MCF 10A (cell line): ENCODE data around the gene TBCK. TPM values are rescaled to one million over a fixed set of nuclear protein-coding genes. Genes with fewer than 3 reads are reported as not detected.

ENCODE experiments used
- BruUV-seq: library from RNA; stranded (reverse); fragments of 400-500 nt; replicated peaks from 2 replicates; lab custom pipeline; 2021; lab: Mats Ljungman, UMichigan
- CTCF ChIA-PET: fragments of 300-600 bp; sonication (Branson Sonifier 250); formaldehyde crosslinking; extraction: SDS; loops from one replicate; lab custom pipeline; 2021; ENCODE audit warnings: antibody characterized with exemption, inconsistent platforms; lab: Yijun Ruan, JAX
- POLR2A ChIA-PET: fragments of 300-600, 350-650 bp; sonication (Branson Sonifier 250); formaldehyde crosslinking; extraction: SDS; loops from one replicate; lab custom pipeline; 2020; ENCODE audit warnings: antibody characterized with exemption, inconsistent platforms; lab: Yijun Ruan, JAX
- DNase-seq: peaks from one replicate; pipeline ENCODE4 v3.0.0-alpha.2; 2018; ENCODE audit not compliant: unreplicated experiment
- H3K27ac Mint-ChIP-seq: one replicate; pipeline ENCODE4 v1.8.0; 2022; ENCODE audit warnings: mild to moderate bottlenecking, low read depth, mixed read lengths; ENCODE audit not compliant: unreplicated experiment
- H3K27me3 Mint-ChIP-seq: one replicate; pipeline ENCODE4 v1.8.0; 2022; ENCODE audit warnings: mixed read lengths; ENCODE audit not compliant: insufficient read depth, unreplicated experiment
- H3K36me3 Mint-ChIP-seq: one replicate; pipeline ENCODE4 v1.8.0; 2022; ENCODE audit warnings: mild to moderate bottlenecking, moderate library complexity, mixed read lengths; ENCODE audit not compliant: insufficient read depth, unreplicated experiment
- H3K4me1 Mint-ChIP-seq: one replicate; pipeline ENCODE4 v1.8.0; 2022; ENCODE audit warnings: mixed read lengths; ENCODE audit not compliant: insufficient read depth, unreplicated experiment
- H3K4me3 Mint-ChIP-seq: one replicate; pipeline ENCODE4 v1.8.0; 2022; ENCODE audit warnings: mild to moderate bottlenecking, moderate library complexity, mixed read lengths; ENCODE audit not compliant: unreplicated experiment
- H3K9me3 Mint-ChIP-seq: one replicate; pipeline ENCODE4 v1.8.0; 2022; ENCODE audit warnings: mixed read lengths; ENCODE audit not compliant: unreplicated experiment
- intact Hi-C: fragments of 100-400 bp; cut with micrococcal nuclease; formaldehyde crosslinking; loops from 2 replicates; pipeline ENCODE4 v1.14.1; 2022
- total RNA-seq: library from RNA; stranded (reverse); gene quantifications from 2 replicates; pipeline ENCODE4 v1.2.3, GENCODE V29; 2022
- TF ChIP-seq, protein P1 (sequence below): fragments of 200-600 bp; IDR thresholded peaks from one replicate; pipeline ENCODE4 v1.8.0; 2022; ENCODE audit warnings: antibody characterized with exemption, mild to moderate bottlenecking; ENCODE audit not compliant: unreplicated experiment

TBCK gene
- total RNA-seq, 1 experiment from 2014 or later: 27.8 TPM

DNA sequence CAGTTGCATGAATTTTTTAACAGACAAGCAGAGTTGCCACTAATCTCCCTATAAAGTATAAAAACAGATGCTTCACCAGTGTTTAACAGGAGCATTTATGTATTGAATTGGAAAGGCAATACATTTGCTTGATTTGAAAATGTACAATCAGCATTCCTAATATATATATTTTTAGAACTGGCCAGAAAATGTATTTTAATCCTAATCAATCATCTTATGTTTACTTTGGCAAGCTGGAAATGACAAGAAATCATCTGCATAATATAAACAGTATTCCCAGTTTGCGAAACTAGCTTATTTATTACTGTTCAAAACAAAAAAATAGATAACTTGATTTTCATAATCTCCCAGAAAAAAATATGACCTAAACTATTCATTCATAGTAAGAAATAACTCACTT lies 123.9 kb downstream of the TBCK start:
- POLR2A ChIA-PET: no interaction called here
- Mint-ChIP-seq H3K4me1 (no peaks in the 10 kb centered on the region), H3K9me3 (no peaks in the 10 kb centered on the region), H3K36me3 (peaks cover 20% of the 10 kb centered on the region), H3K27ac (no peak overlapping the region), H3K27me3 (no peaks in the 10 kb centered on the region), H3K4me3 (no peak overlapping the region)
- BruUV-seq: no TSS peak
- intact Hi-C loops: no loop called here
- CTCF ChIA-PET: no interaction called here
- TF ChIP-seq, protein P1, sequence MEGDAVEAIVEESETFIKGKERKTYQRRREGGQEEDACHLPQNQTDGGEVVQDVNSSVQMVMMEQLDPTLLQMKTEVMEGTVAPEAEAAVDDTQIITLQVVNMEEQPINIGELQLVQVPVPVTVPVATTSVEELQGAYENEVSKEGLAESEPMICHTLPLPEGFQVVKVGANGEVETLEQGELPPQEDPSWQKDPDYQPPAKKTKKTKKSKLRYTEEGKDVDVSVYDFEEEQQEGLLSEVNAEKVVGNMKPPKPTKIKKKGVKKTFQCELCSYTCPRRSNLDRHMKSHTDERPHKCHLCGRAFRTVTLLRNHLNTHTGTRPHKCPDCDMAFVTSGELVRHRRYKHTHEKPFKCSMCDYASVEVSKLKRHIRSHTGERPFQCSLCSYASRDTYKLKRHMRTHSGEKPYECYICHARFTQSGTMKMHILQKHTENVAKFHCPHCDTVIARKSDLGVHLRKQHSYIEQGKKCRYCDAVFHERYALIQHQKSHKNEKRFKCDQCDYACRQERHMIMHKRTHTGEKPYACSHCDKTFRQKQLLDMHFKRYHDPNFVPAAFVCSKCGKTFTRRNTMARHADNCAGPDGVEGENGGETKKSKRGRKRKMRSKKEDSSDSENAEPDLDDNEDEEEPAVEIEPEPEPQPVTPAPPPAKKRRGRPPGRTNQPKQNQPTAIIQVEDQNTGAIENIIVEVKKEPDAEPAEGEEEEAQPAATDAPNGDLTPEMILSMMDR: no peak
- no peak for DNase-seq

DNA sequence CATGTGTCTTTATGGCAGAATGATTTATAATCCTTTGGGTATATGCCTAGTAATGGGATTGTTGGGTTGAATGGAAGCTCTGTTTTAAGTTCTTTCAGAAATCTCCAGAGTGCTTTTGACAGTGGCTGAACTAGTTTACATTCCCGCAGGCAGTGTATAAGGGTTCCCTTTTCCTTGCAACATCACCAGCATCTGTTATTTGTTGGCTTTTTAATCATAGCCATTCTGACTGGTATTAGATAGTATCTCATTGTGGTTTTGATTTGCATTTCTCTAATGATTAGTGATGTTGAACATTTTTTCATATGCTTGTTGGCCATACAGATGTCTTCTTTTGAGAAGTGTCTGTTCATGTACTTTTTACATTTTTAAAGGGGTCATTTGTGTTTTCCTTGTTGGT lies 129.8 kb downstream of the TBCK start:
- BruUV-seq: no TSS peak
- POLR2A ChIA-PET: no interaction called here
- Mint-ChIP-seq H3K27me3 (no peaks in the 10 kb centered on the region), H3K4me3 (no peak overlapping the region), H3K27ac (no peak overlapping the region), H3K9me3 (no peaks in the 10 kb centered on the region), H3K4me1 (no peaks in the 10 kb centered on the region), H3K36me3 (peaks cover 13% of the 10 kb centered on the region)
- no peak for DNase-seq
- TF ChIP-seq, protein P1: no peak
- intact Hi-C loops: no loop called here
- CTCF ChIA-PET: no interaction called here

DNA sequence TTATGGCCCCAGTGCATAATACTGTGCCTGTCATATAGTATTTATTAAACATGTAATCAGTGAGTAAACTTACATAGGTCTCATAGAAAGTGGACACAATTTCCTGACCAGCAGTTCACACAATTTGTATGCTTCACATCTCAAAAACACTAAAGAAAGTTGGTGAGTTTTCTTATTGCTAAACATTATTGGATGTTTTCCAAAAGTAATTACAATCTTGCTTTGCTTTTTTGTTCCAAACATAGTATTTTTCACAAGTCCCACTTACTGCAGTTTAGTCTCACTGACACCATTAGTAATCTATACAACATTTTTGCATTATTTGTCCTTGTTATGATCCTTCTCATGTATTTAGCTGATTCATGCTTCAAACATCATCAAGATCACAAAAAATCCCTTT lies 132.5 kb downstream of the TBCK start:
- Mint-ChIP-seq H3K27me3 (no peaks in the 10 kb centered on the region), H3K4me1 (no peaks in the 10 kb centered on the region), H3K9me3 (no peaks in the 10 kb centered on the region), H3K4me3 (no peak overlapping the region), H3K36me3 (peaks cover 14% of the 10 kb centered on the region), H3K27ac (no peak overlapping the region)
- no TSS peak for BruUV-seq
- ChIA-PET POLR2A (interaction anchor here (0.9 kb wide), 1 partner anchor 13 kb away, joined by 3 read pairs; no protein-coding TSS in a partner anchor), CTCF (interaction anchor here (0.6 to 0.7 kb wide), 3 partner anchors 423 to 662 kb away, joined by 3 to 4 read pairs (median 4); no protein-coding TSS in a partner anchor)
- no peak for DNase-seq
- intact Hi-C loops: no loop called here
- TF ChIP-seq, protein P1: no peak

DNA sequence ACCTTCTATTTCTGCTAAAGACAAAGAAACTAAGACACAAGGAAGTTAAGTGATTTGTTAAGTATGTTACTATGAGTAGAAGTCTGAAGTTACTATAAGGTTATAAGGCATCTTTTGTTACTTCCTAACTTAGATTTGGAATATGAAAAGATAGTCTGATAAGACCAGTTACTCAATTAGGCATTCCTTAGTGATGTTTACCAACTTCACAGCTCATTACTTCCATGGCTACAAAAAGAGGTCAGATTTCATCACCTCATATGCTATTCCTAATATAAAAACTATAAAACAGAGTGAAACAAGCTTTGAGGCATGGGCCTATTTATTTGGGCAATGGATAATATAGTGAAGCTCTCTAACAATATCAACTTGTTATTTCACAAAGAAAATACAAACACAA lies 143.1 kb downstream of the TBCK start:
- no TSS peak for BruUV-seq
- CTCF ChIA-PET: no interaction called here
- Mint-ChIP-seq H3K4me3 (no peak overlapping the region), H3K27ac (no peak overlapping the region), H3K4me1 (no peaks in the 10 kb centered on the region), H3K9me3 (no peaks in the 10 kb centered on the region), H3K27me3 (no peaks in the 10 kb centered on the region), H3K36me3 (peaks cover 6% of the 10 kb centered on the region)
- intact Hi-C loops: no loop called here
- no peak for DNase-seq
- POLR2A ChIA-PET: no interaction called here
- TF ChIP-seq, protein P1: no peak
